GM19023 (cell line): Measurements from ENCODE around the gene CCDC88A.

Source experiments
- ATAC-seq: cut with Tn5 transposase; IDR thresholded peaks from one replicate; pipeline ENCODE4 v1.9.1; 2021; ENCODE audit warnings: mild to moderate bottlenecking, moderate library complexity; ENCODE audit not compliant: unreplicated experiment

Gene CCDC88A

GRCh38 chr2:55425431-55425831, 5.8 kb upstream of the CCDC88A start:
- ATAC-seq = no peak

- ATAC-seq = no peak
These were observed 3.4 kb upstream of the CCDC88A start for GRCh38 chr2:55422876-55423665.

GRCh38 chr2:55421326-55421725, 1.7 kb upstream of the CCDC88A start:
- no peak for ATAC-seq

- ATAC-seq = no peak
These were observed 1.2 kb upstream of the CCDC88A start for GRCh38 chr2:55420871-55421270.

GRCh38 chr2:55420439-55420725, 726 bp upstream of the CCDC88A start:
- no peak for ATAC-seq

- ATAC-seq = peak; percentile 12
These were observed 400 bp downstream of the CCDC88A start for GRCh38 chr2:55419233-55419678.

GRCh38 chr2:55418512-55419232, 984 bp downstream of the CCDC88A start:
- no peak for ATAC-seq

GRCh38 chr2:55418072-55418471, 1.6 kb downstream of the CCDC88A start:
- ATAC-seq = no peak

- no peak for ATAC-seq
These were observed 2.7 kb downstream of the CCDC88A start for GRCh38 chr2:55416786-55417568.

GRCh38 chr2:55415300-55415699, 4.4 kb downstream of the CCDC88A start:
- ATAC-seq = no peak

GRCh38 chr2:55408918-55409868, 10.5 kb downstream of the CCDC88A start:
- ATAC-seq = no peak

GRCh38 chr2:55408098-55408882, 11.4 kb downstream of the CCDC88A start:
- ATAC-seq = no peak

- ATAC-seq = no peak
These were observed 14.5 kb downstream of the CCDC88A start for GRCh38 chr2:55405116-55405515.

GRCh38 chr2:55403256-55403998, 16.2 kb downstream of the CCDC88A start:
- ATAC-seq = no peak

- no peak for ATAC-seq
These were observed 18.5 kb downstream of the CCDC88A start for GRCh38 chr2:55401124-55401523.

- ATAC-seq = no peak
These were observed 19.3 kb downstream of the CCDC88A start for GRCh38 chr2:55400332-55400731.

- ATAC-seq = no peak
These were observed 19.8 kb downstream of the CCDC88A start for GRCh38 chr2:55399815-55400214.

- ATAC-seq = no peak
These were observed 23.7 kb downstream of the CCDC88A start for GRCh38 chr2:55395724-55396605.
